Astrocyte (in vitro differentiated cells and primary cell): ENCODE measurements around the gene MLST8. TPM values are rescaled to one million over a fixed set of nuclear protein-coding genes. Genes with fewer than 3 reads are reported as not detected.

Experiments
- DNase-seq: peaks from one replicate; pipeline ENCODE4 v3.0.0-alpha.2; 2010; ENCODE audit warnings: low read depth
- FAIRE-seq: peaks from 2 replicates; lab custom pipeline; 2011; peaks lifted over from hg19 to GRCh38; lab: Jason Lieb, UNC
- H2AFZ ChIP-seq: 2 replicates; pipeline ENCODE4 v1.6.0; 2012; ENCODE audit warnings: low read depth, low read length, inconsistent platforms
- H3K27ac ChIP-seq: 2 replicates; pipeline ENCODE4 v1.5.1; 2011; ENCODE audit warnings: low read depth, low read length, inconsistent platforms
- H3K27me3 ChIP-seq: 2 replicates; pipeline ENCODE4 v1.6.0; 2011; ENCODE audit warnings: low read length, inconsistent platforms; ENCODE audit not compliant: insufficient read depth
- H3K36me3 ChIP-seq: 2 replicates; pipeline ENCODE4 v1.5.1; 2011; ENCODE audit warnings: low read length, inconsistent platforms; ENCODE audit not compliant: insufficient read depth
- H3K4me1 ChIP-seq: 2 replicates; pipeline ENCODE4 v1.5.1; 2011; ENCODE audit warnings: low read length, inconsistent platforms; ENCODE audit not compliant: insufficient read depth
- H3K4me2 ChIP-seq: 2 replicates; pipeline ENCODE4 v1.6.0; 2012; ENCODE audit warnings: low read length, inconsistent platforms
- H3K4me3 ChIP-seq: 2 replicates; pipeline ENCODE4 v1.5.1; 2011; ENCODE audit warnings: low read depth, mild to moderate bottlenecking, low read length, inconsistent platforms; ENCODE audit not compliant: insufficient read depth
- H3K79me2 ChIP-seq: 2 replicates; pipeline ENCODE4 v1.6.0; 2012; ENCODE audit warnings: mild to moderate bottlenecking, low read length, inconsistent platforms; ENCODE audit not compliant: insufficient read depth
- H3K9ac ChIP-seq: 2 replicates; pipeline ENCODE4 v1.6.0; 2012; ENCODE audit warnings: mild to moderate bottlenecking, low read length, inconsistent platforms
- H3K9me3 ChIP-seq: 2 replicates; pipeline ENCODE4 v1.5.1; 2012; ENCODE audit warnings: low read depth, mild to moderate bottlenecking, low read length, inconsistent platforms; ENCODE audit not compliant: insufficient read depth
- H4K20me1 ChIP-seq: 2 replicates; pipeline ENCODE4 v1.6.0; 2012; ENCODE audit warnings: low read length, inconsistent platforms; ENCODE audit not compliant: insufficient read depth
- H3K27ac Mint-ChIP-seq: one replicate; pipeline ENCODE4 v1.8.0; 2021; ENCODE audit warnings: mild to moderate bottlenecking, mixed read lengths; ENCODE audit not compliant: unreplicated experiment
- H3K27me3 Mint-ChIP-seq: one replicate; pipeline ENCODE4 v1.8.0; 2021; ENCODE audit warnings: low read depth, mixed read lengths; ENCODE audit not compliant: unreplicated experiment
- H3K36me3 Mint-ChIP-seq: one replicate; pipeline ENCODE4 v1.8.0; 2021; ENCODE audit warnings: low read depth, mixed read lengths; ENCODE audit not compliant: unreplicated experiment
- H3K4me1 Mint-ChIP-seq: one replicate; pipeline ENCODE4 v1.8.0; 2021; ENCODE audit warnings: low read depth, mixed read lengths; ENCODE audit not compliant: unreplicated experiment
- H3K4me3 Mint-ChIP-seq: one replicate; pipeline ENCODE4 v1.8.0; 2021; ENCODE audit warnings: mild to moderate bottlenecking, moderate library complexity, mixed read lengths; ENCODE audit not compliant: unreplicated experiment
- H3K9me3 Mint-ChIP-seq: one replicate; pipeline ENCODE4 v1.8.0; 2021; ENCODE audit warnings: mild to moderate bottlenecking, mixed read lengths; ENCODE audit not compliant: unreplicated experiment
- CTCF ChIP-seq: IDR thresholded peaks from 2 replicates; pipeline ENCODE4 v1.5.1; 2011; ENCODE audit warnings: low read depth, mild to moderate bottlenecking, inconsistent platforms, low read length, moderate library complexity; ENCODE audit not compliant: insufficient read depth
- EZH2 ChIP-seq: IDR thresholded peaks from 2 replicates; pipeline ENCODE4 v1.6.1; 2012; ENCODE audit warnings: mild to moderate bottlenecking, low read length, inconsistent platforms; ENCODE audit not compliant: insufficient read depth
- total RNA-seq: library from RNA; stranded (reverse); gene quantifications from 2 replicates; pipeline ENCODE4 v1.2.1, GENCODE V29; 2021

MLST8 gene
- total RNA-seq, 1 donor from 2014 or later, result 34.7 TPM

- H3K4me3 ChIP-seq, result no peak overlapping the region
- H4K20me1 ChIP-seq, result peaks cover 62% of the 10 kb centered on the region
- no peak overlapping the region for H3K27ac ChIP-seq
- peaks cover 5% of the 10 kb centered on the region for H3K4me1 ChIP-seq
- Mint-ChIP-seq H3K9me3 (no peaks in the 10 kb centered on the region), H3K4me3 (no peak overlapping the region), H3K27me3 (no peaks in the 10 kb centered on the region), H3K27ac (no peak overlapping the region), H3K4me1 (peaks cover 2% of the 10 kb centered on the region), H3K36me3 (peaks cover 4% of the 10 kb centered on the region)
- peaks cover 4% of the 10 kb centered on the region for H3K36me3 ChIP-seq
- H3K27me3 ChIP-seq, result no peaks in the 10 kb centered on the region
- no peak overlapping the region for H3K9ac ChIP-seq
- no peak overlapping the region for H2AFZ ChIP-seq
- TF ChIP-seq EZH2 (no peak), CTCF (no peak)
- DNase-seq (no peak), FAIRE-seq (no peak)
- H3K4me2 ChIP-seq, result no peak overlapping the region
- H3K9me3 ChIP-seq, result no peaks in the 10 kb centered on the region
- H3K79me2 ChIP-seq, result peaks cover 25% of the 10 kb centered on the region
Observed at GRCh38 chr16:2231016-2231931, 26.0 kb downstream of the MLST8 start.

- Mint-ChIP-seq H3K4me3 (no peak overlapping the region), H3K4me1 (no peaks in the 10 kb centered on the region), H3K9me3 (no peaks in the 10 kb centered on the region), H3K36me3 (peaks cover 2% of the 10 kb centered on the region), H3K27ac (no peak overlapping the region), H3K27me3 (no peaks in the 10 kb centered on the region)
- TF ChIP-seq EZH2 (no peak), CTCF (no peak)
- H3K4me2 ChIP-seq, result no peak overlapping the region
- no peak for FAIRE-seq
- H3K9me3 ChIP-seq, result no peaks in the 10 kb centered on the region
- peaks cover 56% of the 10 kb centered on the region for H4K20me1 ChIP-seq
- no peak overlapping the region for H3K27ac ChIP-seq
- no peak overlapping the region for H2AFZ ChIP-seq
- H3K4me1 ChIP-seq, result peaks cover 10% of the 10 kb centered on the region
- no peak for DNase-seq
- H3K4me3 ChIP-seq, result no peak overlapping the region
- no peaks in the 10 kb centered on the region for H3K27me3 ChIP-seq
- H3K79me2 ChIP-seq, result peaks cover 15% of the 10 kb centered on the region
- H3K9ac ChIP-seq, result no peak overlapping the region
- peaks cover 4% of the 10 kb centered on the region for H3K36me3 ChIP-seq
Observed at GRCh38 chr16:2232094-2232990, 27.1 kb downstream of the MLST8 start.
